Measurements from ENCODE around the gene GSTO1.
"Not testable (repeated sequence)": the region's sequence is repeated elsewhere in the genome, so short reads cannot be mapped to it uniquely, and the experiment has no call there.

The GSTO1 gene

DNA sequence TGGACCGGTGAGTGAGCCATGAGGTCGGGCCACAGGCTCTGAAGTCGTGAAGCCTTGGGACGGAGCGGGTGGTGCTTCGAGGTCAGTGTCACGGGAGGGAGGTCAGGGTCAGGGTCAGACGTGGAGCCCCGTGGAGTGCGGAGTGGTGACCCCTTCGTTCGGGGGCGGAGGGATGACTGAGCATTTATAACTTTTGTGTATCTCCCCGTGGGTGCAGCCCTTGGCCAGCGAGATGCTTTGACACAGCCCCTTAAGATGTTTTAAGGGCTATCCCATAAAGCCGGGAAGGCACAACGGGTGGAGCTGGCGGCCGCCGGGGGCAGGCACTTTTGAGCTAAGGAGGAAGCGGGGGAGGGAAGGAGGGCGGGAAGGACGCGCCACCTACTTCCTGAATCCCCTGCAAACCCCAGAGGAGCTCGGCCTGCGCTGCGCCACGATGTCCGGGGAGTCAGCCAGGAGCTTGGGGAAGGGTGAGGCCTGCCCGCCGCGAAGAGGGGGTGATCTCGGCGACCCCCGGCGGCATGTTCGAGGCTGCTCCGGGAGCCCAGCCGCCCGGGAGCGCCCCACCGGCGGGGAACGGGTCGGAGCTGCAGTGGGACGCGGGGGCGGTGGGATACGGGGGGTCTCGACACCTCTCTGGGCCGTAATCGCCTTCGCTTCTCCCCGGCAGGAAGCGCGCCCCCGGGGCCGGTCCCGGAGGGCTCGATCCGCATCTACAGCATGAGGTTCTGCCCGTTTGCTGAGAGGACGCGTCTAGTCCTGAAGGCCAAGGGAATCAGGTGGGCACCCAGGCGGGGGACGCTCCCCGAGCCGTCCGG is at the start of gene GSTO1:
Gene GSTO1, plus strand, starts transcription at position 400 of the 818 bp plus-strand sequence. Its CDS starts 37 bp downstream, at position 437.
- in situ Hi-C loops (cut with MboI; ENCODE audit: low sequenced_read_pairs) = no loop called here

DNA sequence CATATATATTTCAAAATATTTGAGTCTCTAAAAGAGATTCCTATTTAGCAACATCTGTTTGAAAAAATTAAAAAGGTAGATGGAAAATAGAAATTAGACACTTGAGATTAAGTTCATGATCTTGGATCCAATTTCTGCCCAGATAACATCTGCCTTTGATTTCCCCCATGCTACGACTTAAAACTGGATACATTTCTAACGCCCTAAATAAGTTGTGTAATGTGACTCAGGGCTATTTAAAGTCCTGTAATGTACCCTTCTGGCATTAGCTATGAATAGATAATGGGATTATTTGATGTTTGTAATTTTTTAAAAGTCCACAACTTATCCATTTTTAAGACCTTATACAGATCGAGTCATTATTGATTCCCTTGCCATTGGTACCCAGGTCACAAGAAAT is 46.0 kb upstream of the GSTO1 start:
- in situ Hi-C loops (cut with MboI; ENCODE audit: low sequenced_read_pairs) = loop anchor here (25.0 kb wide), 2 partner anchors 321 to 496 kb away; no protein-coding TSS in a partner anchor

DNA sequence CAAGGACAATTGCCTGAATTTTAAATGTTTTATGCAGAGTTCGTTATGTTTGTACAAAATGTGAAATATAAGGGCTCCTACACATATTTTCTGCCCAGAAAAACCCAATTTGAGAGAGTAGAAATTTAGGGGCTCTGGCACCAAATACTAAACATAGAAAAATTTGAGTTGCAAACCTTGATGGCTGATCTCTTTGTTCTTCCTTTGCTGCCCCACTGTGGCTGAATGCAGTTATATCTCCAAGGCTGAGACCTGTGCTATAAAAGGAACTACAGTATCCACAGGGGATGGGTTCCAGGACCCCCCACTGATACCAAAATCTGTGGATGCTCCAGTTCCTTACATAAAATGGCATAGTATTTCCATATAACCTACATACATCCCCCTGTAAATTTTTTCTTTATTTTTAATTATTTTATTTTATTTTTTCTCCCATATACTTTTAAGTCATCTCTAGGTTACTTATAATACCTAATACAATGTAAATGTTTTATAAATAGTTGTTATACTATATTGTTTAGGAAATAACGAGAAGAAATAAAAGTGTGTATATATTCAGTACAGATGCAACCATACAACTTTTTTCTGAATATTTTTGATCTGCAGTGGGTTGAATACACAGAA is 45.0 kb upstream of the GSTO1 start:
- in situ Hi-C loops (cut with MboI; ENCODE audit: low sequenced_read_pairs) = loop anchor here (25.0 kb wide), 2 partner anchors 322 to 497 kb away; no protein-coding TSS in a partner anchor

DNA sequence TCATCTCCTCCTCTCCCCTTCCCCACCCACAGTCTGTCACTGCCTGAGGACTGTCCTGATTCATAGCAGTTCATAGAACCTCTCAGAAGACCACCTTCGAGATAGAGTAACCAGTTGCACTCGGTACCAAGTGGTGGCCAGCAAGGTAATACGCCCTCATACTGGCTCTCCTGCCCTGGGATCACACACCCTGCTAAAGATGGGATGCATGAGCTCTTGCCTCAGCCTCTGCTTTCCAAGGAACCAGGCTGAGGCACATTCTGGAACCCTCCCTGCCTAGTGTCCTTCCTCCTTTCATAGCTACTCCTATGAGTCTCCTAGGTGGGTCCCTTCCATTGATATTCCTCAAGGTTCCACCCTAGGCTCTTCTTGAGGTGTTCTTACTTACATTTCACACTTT is 38.1 kb upstream of the GSTO1 start:
- in situ Hi-C loops (cut with MboI; ENCODE audit: low sequenced_read_pairs) = loop anchor here (25.0 kb wide), 2 partner anchors 329 to 504 kb away; no protein-coding TSS in a partner anchor

DNA sequence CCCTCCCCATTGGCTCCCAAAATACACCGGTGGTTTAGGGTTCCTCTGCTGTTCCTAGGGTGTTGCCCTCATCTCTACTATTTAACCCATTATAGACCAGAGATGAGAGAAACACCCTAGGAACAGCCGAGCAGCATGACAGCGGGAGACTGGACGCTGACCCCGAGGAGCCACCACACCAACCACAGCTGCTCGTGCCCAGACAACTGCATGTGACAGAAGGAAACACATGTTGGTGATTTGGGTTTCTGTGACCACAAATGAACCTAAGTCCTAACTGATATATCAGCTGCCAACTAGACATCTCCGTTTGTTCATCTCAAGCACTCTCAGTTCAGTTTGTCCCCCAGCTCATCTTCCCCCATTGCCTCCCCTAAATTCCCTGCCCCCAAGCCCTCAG is 35.9 kb upstream of the GSTO1 start:
- in situ Hi-C loops (cut with MboI; ENCODE audit: low sequenced_read_pairs) = loop anchor here (25.0 kb wide), 2 partner anchors 331 to 506 kb away; no protein-coding TSS in a partner anchor

DNA sequence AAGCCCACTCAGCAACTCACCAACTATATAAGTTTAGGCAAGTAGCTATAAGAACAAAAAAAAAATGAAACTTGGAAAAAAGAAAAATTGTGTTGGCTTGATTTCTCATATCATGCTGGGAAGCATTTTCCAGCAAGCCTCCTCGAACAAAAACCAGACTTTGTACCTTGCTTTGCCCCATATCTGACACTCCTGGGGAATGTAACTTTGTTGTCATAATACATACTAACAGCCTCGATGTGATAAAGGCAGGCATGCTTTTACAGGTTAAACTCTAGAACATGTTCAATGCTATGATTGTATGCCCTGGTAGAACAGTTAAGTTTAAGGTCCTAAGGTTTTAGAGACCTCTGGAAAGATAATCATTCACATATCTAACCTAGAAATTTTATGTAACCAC is 34.2 kb upstream of the GSTO1 start:
- in situ Hi-C loops (cut with MboI; ENCODE audit: low sequenced_read_pairs) = loop anchor here (25.0 kb wide), 2 partner anchors 333 to 508 kb away; no protein-coding TSS in a partner anchor

DNA sequence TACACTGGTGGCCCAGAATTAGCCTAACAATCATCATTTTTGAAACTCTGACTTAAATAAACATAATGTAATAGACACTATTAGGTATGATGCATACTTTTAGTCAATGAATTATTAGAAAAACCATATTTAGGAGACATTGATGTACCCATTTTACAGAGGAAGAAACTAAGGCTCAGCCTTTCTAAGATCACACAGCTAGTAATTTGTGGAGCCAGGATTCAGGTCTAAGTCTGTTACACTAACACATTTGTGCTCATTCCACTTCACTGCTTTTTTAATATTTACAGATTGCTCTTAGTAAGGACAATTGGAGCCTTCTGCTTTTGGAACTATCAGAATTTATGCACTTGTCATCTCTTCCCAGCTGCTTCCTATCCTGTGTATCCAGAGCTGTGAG is 31.4 kb upstream of the GSTO1 start:
- in situ Hi-C loops (cut with MboI; ENCODE audit: low sequenced_read_pairs) = loop anchor here (25.0 kb wide), 2 partner anchors 336 to 511 kb away; no protein-coding TSS in a partner anchor

DNA sequence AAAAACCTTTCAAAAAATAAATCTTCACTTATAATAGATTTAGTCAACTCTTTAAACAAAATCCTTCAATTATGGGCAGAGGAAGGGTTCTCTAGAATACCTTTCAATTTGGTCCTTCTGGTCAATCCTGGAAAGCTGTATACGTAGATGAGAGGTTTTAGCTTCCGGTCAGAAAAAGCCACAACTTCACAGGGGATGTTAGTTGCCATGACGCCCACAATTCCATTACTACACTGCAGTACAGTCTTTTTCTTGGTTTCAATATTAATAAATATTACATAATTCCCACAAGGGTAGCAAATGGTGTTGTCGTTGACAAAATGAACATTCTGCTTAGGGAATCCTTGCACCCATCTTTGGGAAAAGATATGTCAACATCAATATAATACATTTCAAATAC is 24.2 kb upstream of the GSTO1 start:
- in situ Hi-C loops (cut with MboI; ENCODE audit: low sequenced_read_pairs) = no loop called here

DNA sequence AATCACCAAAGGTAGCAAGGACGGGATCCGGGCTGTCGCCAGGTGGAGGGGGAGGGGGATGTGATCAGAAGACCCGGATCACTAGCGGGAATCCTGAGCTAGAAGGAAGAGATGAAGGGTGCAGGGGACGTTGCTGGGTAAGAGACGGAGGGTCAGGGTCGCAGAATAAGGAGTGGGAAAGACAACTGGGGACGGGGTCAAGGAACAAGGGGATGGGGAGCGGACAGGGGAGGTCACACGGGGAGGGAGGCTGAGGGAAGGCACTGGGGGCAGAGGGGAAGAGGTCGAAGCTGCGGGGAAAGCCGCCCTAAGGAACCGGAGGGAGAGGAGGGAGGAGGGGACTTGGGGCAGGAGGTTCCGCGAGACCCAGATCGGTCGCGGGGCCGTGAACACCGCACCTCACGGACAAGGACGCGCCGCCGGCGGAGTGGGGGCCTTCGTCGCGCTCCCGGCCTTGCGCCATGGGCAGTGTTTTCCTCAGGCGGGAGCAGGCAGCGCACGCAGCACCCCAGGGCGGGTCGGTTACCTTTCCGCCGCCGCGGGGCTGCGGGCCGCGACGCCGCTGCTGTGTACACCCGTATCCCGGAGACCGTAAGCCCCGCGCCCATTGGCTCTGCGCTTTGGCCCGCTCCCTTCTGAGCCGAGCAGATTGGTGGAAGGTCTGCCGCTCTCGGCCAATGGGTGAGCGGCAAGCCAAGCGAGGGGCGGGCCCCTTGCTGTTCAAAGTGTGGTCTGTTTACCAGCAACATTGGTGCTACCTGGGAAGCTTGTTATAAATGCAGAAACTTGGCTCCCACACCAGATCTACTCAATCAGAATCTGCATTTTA is 22.7 kb upstream of the GSTO1 start, which contains the start of gene CFAP43:
Gene CFAP43, minus strand, starts transcription at position 581 of the 829 bp plus-strand sequence. Its CDS starts 118 bp downstream, at position 463.
- in situ Hi-C loops (cut with MboI; ENCODE audit: low sequenced_read_pairs) = no loop called here

DNA sequence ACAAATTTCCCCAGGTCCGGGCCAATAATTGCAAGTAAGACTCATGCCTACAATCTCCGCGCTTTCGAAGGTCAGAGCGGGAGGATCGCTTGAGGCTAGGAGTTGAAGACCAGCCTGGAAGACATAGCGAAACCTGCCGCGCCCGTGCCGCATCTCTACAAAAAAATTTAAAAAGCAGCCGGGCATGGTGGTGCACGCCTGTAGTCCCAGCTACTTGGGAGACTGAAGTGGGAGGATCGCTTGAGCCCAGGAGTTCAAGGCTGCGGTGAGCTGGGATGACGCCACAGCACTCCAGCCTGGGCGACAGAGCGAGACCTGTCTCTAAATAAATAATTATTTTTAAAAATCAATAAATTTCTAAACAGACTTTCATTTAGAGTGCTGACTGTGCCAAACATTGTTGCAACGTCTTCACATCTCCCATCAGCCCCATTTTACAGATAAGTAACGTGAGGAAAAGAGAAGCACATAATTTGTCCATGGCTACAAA is 22.0 kb upstream of the GSTO1 start:
- in situ Hi-C loops (cut with MboI; ENCODE audit: low sequenced_read_pairs) = no loop called here

DNA sequence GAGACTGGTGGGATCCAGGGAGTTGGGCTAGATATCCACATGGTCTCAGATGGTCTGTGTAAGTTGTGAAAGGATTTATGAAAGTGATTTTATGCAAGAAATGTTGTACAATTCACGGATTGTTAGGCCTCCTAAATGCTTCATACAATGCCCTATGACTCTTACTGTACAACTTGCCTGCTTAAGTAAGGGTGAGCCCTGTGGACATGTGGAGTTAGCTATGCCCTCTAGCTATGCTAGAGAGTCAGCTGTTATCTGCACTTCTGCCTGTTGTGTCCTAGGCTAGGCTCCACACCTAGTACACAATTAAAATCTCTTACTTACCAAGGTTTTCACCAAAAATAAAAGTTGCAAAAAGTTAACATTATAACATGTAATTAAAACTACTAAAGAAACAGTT is 20.9 kb upstream of the GSTO1 start:
- in situ Hi-C loops (cut with MboI; ENCODE audit: low sequenced_read_pairs) = no loop called here

DNA sequence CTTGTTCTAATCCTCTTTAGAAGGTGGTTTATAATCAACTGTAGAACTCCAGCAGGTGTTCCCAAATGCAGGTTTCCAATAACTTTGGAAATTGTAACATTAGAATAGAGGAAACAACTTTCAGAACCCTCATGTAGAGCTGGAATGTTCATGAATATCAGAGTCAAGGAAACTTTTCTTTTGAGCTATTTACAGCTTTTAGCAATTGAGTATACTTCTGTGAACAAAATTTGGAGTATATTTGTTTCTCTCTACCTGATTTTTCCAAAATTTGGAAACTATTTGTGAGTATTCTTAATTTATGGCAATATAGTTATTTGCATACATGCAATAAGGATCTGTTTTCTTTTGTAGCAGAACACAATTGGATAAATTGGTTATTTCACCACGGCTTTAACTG is 19.8 kb upstream of the GSTO1 start:
- in situ Hi-C loops (cut with MboI; ENCODE audit: low sequenced_read_pairs) = no loop called here

DNA sequence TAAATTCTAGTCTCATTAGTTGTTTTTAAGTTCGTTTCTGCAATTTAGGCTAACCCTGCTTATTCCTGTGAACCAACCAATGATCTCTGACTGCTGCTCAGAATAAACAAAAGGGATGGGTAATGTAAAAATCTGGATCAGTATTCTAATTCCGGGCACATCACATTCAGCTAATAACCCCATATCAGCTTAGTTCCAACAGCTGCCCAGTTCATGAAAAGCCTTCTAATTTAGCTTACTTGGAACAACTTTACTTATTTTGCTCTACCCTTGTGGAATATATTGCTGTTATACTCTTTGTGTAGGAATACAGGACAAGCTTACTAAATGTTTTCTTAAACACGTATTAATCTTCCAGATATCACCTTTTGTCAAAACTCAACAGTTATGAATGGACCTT is 18.9 kb upstream of the GSTO1 start:
- in situ Hi-C loops (cut with MboI; ENCODE audit: low sequenced_read_pairs) = no loop called here

DNA sequence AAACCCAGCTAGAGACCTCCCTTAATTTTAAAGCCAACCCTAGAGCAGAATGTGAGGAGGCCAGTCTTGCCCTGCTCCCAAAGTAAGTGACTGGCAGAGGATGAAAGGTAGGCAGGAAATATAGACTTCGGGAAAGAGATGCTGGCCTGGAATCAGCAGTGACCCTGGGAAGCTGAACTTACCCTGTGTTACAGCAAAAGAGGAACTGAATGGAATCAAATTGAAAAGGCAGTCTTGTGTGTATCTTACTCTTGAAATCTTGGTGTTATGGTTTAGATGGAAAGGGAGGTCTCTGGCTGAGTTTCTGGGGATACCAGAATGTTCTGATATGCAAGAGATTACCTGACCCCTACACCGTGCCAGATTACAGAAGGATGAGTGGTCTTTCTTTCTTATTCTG is 14.6 kb upstream of the GSTO1 start:
- in situ Hi-C loops (cut with MboI; ENCODE audit: low sequenced_read_pairs) = no loop called here

DNA sequence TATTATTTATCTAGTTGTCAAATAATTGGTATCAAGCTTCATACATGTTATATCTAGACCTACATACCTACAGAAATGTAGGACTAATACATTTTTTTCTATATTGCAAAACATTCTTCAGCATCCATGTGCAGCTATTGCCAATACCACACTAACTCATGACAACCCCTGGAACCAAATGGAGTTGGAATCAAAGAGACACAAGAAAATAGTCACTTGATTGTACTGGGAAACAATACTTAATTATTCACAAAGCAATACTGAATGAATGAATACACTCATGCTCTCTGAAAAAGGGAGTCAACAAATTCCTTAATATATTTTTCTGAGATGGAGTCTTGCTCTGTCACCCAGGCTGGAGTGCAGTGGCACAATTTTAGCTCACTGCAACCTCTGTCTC is 12.1 kb upstream of the GSTO1 start:
- in situ Hi-C loops (cut with MboI; ENCODE audit: low sequenced_read_pairs) = no loop called here

DNA sequence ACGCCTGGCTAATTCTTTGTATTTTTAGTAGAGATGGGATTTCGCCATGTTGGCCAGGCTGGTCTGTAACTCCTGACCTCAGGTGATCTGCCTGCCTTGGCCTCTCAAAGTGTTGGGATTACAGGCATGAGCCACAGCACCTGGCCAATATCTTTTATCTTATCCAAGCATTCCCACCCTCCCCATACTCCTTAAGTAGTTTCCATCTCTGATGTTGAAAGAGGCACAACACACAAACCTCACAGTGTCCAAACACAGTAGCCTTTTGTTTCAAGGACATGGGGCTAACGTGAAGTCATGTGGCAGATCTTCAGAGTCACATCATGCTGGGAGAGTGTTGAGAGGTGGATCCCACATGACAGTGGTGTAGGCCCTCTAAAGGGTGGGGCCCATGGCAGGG is 11.7 kb upstream of the GSTO1 start:
- in situ Hi-C loops (cut with MboI; ENCODE audit: low sequenced_read_pairs) = not testable (repeated sequence)

DNA sequence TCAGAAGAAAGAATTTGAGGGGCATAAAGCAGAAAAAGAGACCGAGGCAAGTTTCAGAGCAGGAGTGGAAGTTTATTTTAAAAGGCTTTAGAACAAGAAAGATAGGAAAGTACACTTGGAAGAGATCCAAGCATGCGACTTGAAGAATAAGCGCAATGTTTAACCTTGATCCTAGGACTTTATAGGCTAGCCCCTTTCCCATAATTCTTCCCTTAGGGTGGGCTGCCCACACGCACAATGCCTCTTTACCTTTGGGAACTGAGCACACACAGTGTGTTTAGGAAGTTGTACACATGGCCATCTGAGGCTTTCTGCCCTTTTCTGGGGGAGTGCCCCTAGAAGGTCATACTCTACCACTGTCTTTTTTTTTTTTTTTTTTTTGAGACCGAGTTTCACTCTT is 11.2 kb upstream of the GSTO1 start:
- in situ Hi-C loops (cut with MboI; ENCODE audit: low sequenced_read_pairs) = no loop called here

DNA sequence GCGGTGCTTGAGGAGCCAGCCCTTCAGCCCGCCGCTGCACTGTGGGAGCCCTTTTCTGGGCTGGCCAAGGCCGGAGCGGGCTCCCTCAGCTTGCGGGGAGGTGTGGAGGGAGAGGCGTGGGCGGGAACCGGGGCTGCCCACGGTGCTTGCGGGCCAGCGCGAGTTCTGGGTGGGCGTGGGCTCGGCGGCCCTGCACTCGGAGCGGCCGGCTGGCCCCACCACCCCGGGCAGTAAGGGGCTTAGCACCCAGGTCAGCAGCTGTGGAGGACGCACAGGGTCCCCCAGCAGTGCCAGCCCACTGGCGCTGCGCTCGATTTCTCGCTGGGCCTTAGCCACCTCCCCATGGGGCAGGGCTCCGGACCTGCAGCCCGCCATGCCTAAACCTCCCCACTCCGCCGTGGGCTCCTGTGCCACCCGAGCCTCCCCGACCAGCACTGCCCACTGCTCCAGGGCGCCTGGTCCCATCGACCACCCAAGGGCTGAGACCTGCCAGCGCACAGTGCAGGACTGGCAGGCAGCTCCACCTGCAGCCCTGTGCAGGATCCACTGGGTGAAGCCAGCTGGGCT is 9.5 kb upstream of the GSTO1 start:
- in situ Hi-C loops (cut with MboI; ENCODE audit: low sequenced_read_pairs) = no loop called here

DNA sequence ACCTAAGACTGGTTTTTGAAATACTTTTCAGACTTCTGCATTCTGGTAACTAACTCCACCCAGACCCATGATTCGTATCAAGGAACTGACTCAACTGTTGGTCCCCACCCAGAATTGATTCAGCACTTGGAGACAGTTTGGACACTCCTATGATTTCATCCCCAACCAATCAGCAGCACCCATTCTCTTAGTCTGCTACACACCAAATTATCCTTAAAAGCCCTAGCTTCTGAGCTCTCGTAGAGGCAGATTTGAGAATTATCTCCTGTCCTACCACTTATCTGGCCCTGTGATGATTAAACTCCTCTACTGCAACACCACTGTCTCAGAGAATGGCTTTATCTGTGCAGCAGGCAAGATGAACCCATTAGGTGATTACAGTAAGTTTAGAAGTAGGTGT is 7.7 kb upstream of the GSTO1 start:
- in situ Hi-C loops (cut with MboI; ENCODE audit: low sequenced_read_pairs) = no loop called here

DNA sequence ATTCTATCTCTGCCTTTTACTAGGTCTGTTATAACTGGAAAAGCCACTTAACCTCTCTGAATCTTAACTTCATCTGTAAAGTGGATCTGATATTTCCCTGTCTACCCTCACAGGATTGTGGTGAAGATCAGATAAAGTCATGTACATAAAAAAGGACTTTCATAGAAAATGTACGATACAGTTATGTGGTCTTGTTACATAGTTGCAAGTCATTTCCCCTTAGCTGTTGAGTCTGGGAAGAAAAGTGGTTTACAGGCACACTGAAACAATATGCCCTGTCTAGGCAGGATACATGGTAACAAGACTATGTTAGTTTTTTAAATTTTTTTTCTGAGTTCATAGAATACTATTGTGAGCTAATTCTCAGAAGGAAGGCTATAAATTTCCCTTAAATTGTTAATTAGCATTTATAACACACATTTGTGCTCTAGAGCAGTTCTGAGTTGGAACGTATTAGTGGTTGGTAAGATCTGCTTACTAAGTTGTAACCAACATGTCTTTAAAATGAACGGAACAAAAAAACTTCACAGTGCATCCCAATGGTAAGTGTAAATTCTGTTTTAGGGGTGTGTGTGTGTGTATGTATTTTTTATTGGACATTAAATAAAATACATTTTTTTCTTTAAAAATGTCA is 7.1 kb upstream of the GSTO1 start:
- in situ Hi-C loops (cut with MboI; ENCODE audit: low sequenced_read_pairs) = no loop called here
